Medulla oblongata (tissue), 1 donor: ENCODE measurements around the gene TMEM214.
A peak's percentile ranks its signal among the peaks of the same experiment; 100 is the strongest.
"Not testable (repeated sequence)": the region's sequence is repeated elsewhere in the genome, so short reads cannot be mapped to it uniquely, and the experiment has no call there.

ENCODE experiments used
- DNase-seq: peaks from one replicate; pipeline ENCODE4 v3.0.0-alpha.2; 2015; ENCODE audit errors: extremely low spot score

The TMEM214 gene

DNA sequence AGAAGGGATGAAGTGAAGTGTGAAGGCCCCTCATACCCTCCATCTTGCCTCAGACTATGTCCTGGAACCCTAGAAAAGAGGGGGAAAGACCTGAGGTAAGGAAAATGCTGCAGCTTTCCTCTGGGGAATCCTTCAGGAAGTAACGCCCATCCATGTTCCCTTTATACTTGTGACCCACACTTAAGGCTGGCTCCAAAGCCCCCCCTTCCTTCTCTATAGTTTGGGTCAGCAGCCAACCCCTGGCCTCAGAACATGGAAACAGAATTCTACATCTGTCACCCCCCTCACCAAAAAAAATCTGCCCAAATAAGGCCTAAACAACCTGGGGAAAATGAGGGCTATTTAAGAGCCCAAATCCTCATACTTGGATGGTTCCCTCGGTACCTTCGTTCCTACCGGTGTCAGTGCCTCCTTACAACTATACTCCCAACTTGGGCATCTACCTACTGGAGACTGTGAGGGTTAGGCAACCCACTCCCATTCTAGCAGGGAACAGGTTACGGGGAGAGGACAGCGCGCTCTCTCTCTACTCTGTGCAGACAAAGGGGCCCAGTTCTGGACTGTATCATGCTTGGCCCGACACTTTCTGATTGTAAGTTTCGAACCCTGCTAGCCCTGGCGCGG is 38.0 kb downstream of the TMEM214 start:
- no peak for DNase-seq

DNA sequence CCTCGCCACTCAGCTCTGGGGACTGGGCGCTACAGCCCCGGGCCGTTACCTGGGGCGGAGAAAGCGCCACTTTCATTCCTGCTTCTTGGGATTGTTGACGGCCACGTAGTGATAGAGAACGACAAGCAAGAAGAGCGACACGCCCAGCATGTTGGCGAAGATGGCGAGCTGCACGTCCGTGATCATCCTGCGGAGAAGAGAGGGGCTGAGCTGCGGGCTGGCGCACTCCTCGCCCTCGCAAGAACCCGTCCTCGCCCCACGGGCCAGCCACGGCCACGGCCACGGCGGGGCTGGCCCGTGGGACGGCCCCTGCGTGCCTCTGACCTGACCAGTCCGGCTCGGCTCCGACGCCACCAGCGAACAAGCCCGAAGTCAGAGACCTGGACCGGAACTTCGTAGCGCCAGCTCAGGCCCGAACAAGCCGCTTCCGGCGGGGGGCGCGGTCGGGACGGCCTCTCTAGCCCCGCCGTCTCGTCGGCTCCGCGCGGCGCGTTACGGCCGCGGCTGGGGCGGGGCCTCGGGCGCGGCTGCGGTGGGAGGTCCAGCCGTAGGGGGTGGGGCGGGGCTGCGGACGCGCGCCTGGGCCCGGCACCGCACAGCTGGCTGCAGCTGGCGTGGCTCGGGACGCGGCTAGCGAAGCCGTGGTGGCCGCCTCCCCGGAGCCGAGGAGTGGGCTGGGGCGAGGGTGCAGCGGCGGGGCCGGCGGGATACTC is 38.7 kb downstream of the TMEM214 start, which contains the start of gene OST4:
TSS of gene OST4 (minus strand) at position 378 of the 713 bp plus-strand sequence.
- peak; percentile 97 for DNase-seq

DNA sequence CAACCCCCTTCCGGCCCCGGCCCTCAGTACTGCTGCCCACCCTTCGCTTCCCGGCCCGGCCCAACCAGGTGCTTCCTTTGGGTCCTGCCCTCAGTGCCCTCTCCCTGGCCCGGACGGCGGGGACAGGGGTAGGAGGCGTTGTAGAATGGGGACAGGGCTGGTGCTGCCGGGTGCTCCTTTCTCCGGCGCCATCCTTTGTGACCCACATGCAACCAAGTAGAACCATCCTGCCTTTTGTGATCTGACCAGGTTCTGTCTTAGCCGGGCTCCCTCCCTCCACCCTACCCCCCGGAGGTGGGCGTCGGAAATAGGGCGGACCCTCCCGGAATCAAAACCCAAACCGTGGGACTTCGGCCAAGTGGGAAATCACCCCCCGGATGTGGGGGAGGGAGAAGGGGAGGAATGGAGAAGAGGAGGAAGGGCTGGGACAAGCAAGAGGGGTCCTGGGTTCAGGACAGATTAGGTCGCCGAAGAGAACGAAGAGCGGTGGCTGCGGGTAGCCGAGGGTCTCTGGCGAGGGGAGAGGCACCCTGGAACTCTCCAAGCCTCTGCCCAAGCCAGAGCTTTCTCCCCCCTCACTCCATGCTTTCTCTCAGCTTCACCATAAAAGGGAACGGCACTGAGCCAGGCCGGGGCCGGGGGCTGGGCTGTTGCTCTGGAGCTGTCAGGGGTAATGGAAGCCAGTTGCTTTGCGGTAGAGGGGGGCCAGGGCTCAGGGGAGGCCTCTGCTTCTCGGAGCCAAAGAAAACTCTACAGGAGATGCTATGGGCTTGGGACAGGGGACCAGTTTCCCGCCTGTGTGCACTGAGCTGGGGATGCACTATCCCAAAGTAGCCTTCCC is 39.4 kb downstream of the TMEM214 start:
- peak; percentile 58 for DNase-seq

DNA sequence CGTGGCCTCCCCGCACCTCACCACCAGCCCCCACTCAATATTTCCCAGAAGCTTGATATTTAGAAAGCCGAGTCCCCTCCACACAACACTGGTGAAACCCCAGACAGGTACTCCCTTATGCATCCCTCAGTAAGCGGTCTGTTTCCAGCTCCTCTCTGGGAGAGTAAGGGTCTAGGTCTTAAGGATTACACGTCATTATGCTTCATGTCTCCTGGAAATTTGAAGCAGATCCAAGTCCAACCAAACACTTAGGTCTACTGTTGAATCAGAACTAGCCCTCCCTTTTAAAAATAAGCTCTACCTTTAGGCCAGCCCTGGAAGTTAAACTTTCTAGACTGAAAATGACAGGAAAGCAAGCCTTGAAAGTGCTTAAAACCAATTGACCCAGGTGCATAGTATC is 40.2 kb downstream of the TMEM214 start:
- no peak for DNase-seq

DNA sequence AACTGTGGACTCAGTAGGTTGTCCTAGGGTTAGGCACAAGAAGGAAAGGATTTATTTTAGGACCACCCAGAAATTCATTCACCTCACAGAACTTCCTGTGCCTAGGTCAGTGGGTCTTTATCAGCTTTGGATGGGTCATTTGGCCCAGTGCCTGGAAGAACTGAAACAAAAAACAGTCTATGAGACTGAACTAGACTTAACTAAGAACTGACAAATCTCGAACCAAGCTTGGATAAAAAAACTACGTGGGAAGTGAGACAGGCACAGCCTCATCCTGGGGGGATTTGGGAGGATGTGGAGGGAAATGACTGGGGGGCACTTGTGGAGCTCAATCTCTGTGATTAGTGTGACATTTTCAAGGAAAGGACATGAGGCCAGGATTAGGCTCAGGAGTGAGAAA is 41.0 kb downstream of the TMEM214 start:
- no peak for DNase-seq

DNA sequence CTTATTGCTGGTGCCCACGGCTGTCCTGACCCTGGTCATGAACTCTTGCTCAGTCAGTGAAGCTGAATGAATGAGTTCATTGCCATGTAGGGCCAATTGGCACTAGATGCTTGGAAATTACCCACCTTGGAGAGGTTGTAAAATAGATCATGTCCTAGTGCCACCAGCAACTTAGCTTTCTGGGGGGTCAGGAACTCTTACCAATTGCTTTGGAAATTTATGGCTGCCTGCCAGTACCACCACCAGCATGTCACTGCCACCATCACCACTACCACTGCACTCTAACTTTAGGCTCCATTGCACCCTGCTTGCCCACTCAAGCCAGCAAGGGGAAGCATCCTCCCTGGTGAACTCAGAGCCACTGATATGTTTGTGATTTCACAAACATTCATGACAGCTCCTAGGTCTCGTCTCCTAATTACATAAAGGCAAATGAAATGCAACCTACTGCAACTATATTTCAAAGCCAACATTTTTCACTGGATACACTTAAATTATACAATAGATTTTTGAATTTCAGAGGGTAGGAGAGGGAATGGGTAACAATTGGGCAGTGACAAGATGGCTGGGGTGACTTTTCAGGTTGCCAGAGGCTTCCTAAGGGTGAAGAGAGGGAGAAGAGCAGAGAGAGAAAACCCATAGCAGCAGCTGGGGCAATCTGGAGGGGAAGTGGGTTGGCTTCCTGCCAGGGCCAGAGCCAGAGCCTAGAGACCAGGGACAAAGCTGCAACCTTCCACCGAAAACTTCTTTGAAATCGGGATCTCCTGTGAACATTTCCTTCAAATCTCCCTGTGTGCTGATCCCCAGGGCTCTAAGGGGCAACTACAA is 42.2 kb downstream of the TMEM214 start:
- peak; percentile 41 for DNase-seq

DNA sequence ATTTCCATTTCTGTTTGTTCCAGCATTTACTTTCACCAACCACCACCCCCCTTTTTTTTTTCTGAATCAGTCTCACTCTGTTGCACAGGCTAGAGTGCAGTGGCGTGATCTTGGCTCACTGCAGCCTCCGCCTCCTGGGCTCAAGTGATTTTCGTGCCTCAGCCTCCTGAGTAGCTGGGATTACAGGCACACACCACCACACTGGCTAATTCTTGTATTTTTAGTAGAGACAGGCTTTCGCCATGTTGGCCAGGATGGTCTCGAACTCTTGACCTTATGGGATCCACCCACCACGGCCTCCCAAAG is 42.8 kb downstream of the TMEM214 start:
- DNase-seq, result not testable (repeated sequence)

DNA sequence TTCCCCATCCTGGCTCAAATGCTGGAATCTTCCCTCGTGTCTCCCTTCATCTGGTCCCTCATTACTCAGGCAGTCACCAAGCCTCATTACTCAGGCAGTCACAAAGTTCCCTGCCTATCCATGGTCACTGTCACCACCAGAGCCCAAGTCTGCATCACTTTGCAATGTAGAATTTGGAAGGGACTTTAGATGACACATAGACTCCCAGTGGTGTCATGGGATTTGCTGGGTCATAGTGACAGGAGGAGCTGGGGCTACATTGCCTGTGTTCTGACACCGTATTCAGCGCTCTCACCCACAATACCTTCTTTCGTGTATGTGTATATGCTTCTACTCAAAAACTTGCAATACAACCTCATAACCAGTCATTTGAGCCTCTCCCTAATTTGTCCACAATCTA is 43.6 kb downstream of the TMEM214 start:
- DNase-seq, result peak; percentile 16

DNA sequence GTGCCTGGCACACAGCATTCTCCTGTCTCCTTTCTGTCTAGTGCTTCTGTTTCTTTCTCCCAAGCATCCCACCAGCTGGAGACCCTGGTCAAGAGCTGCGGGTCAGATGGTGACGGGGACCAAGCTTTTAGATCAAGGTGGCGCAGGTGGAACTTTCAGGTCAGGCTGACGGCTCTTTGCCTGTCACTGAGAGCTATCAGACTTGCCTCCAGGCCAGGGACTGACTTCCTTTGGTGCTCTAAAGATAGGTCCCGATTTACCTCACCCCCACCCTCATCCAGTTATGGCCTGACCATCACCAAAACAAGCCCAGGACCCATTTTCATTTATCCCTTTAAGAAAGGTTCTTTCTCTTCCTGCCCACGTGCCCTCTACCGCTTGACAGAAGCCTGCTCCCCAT is 44.5 kb downstream of the TMEM214 start:
- DNase-seq, result no peak

DNA sequence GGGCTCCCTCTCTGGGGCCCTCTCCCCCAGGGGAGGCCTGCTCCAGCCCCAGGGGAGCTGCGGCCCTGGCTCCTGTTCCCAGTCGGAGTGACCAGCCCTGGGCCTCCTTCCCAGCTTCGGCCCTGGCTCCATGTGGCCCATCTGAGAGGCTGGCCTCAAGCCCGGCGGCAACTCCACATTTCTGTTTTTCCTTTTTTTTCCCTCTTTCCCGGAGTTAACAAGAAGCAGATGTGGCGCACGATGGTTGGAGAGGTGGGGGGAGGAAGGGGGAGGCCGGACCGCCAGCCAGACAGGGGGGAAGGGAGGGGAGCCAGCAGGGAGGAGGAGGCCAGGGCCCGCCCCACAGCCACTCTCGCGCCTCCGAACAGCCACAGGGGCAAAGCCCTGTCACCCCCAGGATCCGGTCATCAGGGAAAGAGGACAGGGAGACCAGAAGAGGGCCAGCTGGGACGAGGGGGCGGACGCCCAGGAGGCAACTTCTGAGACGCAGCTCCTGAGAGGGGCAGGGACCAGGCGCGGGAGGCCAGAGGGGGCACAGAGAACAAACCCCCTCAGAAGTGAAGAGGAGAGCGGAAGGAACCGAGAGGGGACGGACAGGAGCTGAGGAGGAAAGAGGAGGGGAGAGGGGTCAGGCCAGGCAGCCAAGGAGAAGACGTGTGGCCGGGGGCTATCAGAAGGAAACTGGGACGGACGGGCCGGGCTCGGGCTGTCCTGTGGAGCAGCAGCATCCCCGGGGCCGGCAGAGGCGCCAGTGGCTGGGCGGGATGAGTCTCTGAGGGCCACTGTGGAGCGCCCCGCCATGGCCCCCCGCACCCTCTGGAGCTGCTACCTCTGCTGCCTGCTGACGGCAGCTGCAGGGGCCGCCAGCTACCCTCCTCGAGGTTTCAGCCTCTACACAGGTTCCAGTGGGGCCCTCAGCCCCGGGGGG is 45.8 kb downstream of the TMEM214 start, which contains the start of gene EMILIN1:
TSS of gene EMILIN1 (plus strand) at position 349 of the 928 bp plus-strand sequence. CDS start at position 800, 451 bp downstream.
- DNase-seq, result peak; percentile 84

DNA sequence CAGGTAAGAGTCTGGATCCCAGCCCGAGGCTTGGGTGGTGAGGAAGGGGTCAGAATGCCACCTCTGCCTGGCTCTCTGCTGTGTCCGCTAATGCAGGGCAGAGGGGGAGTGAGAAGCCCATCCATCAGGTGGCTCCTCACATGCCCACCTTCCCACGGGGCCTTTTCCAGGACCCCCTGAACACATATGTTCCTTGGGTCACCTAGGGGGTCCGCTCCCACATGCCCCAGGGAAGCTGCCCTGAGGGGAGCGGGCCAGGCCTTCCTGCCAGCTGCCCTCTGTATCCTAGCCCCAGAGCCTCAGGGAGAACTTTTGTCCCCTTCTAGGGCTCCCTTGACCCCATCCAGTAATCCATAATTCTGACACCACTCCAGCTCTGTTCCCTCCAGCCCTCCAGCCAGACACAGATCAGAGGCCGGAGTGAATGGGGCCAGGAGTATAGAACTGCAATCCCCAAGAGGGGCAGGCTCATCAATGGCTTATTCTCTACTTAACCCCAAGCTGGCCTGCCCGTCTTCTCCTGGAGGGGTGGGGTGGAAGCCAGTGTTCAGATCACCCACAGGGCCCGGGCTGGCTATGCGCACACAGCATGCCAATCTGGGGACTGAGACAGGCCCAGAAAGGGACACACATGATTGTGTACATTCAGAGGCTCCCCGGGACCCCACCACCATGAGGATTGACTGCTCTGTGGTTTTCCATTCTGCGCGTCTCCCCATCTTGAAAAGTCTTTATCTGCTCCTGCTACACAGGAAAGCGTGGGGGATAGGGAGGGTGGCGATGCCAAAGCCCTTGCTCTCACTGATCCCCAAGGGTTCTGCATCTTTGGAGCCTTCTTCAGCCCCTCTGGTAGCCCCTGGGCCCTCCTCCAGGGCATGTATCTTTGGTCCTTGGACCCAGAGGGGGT is 46.7 kb downstream of the TMEM214 start:
- no peak for DNase-seq

DNA sequence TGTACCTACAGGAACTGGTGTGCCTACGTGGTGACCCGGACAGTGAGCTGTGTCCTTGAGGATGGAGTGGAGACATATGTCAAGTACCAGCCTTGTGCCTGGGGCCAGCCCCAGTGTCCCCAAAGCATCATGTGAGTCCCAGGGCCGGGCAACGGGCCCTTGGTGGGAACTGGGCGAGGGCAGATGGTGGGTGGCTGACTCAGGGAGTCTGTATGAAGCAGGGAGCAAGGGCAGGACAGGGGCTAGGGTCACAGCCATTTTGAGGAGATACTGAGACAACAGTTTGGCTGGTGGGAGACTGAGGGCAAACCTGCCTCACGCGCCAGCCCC is 47.3 kb downstream of the TMEM214 start:
- no peak for DNase-seq

DNA sequence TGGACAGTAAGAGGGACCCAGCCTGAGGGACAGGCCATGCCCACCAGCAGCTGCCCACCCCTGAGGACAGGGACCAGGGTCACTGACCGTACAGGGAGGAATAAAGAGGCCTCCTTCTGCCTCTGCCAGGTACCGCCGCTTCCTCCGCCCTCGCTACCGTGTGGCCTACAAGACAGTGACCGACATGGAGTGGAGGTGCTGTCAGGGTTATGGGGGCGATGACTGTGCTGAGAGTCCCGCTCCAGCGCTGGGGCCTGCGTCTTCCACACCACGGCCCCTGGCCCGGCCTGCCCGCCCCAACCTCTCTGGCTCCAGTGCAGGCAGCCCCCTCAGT is 47.8 kb downstream of the TMEM214 start:
- DNase-seq, result no peak

DNA sequence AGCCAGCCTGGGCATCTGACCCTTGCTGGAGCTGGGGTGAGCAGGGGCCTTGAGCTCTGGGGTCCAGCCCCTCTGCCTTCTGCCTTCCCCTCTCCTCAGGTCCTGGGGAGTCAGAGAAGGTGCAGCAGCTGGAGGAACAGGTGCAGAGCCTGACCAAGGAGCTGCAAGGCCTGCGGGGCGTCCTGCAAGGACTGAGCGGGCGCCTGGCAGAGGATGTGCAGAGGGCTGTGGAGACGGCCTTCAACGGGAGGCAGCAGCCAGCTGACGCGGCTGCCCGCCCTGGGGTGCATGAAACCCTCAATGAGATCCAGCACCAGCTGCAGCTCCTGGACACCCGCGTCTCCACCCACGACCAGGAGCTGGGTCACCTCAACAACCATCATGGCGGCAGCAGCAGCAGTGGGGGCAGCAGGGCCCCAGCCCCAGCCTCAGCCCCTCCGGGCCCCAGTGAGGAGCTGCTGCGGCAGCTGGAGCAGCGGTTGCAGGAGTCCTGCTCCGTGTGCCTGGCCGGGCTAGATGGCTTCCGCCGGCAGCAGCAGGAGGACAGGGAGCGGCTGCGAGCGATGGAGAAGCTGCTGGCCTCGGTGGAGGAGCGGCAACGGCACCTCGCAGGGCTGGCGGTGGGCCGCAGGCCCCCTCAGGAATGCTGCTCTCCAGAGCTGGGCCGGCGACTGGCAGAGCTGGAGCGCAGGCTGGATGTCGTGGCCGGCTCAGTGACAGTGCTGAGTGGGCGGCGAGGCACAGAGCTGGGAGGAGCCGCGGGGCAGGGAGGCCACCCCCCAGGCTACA is 49.4 kb downstream of the TMEM214 start:
- DNase-seq, result no peak

DNA sequence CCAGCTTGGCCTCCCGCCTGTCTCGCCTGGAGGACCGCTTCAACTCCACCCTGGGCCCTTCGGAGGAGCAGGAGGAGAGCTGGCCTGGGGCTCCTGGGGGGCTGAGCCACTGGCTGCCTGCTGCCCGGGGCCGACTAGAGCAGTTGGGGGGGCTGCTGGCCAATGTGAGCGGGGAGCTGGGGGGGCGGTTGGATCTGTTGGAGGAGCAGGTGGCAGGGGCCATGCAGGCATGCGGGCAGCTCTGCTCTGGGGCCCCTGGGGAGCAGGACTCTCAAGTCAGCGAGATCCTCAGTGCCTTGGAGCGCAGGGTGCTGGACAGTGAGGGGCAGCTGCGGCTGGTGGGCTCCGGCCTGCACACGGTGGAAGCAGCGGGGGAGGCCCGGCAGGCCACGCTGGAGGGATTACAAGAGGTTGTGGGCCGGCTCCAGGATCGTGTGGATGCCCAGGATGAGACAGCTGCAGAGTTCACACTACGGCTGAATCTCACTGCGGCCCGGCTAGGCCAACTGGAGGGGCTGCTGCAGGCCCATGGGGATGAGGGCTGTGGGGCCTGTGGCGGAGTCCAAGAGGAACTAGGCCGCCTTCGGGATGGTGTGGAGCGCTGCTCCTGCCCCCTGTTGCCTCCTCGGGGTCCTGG is 50.1 kb downstream of the TMEM214 start:
- no peak for DNase-seq

DNA sequence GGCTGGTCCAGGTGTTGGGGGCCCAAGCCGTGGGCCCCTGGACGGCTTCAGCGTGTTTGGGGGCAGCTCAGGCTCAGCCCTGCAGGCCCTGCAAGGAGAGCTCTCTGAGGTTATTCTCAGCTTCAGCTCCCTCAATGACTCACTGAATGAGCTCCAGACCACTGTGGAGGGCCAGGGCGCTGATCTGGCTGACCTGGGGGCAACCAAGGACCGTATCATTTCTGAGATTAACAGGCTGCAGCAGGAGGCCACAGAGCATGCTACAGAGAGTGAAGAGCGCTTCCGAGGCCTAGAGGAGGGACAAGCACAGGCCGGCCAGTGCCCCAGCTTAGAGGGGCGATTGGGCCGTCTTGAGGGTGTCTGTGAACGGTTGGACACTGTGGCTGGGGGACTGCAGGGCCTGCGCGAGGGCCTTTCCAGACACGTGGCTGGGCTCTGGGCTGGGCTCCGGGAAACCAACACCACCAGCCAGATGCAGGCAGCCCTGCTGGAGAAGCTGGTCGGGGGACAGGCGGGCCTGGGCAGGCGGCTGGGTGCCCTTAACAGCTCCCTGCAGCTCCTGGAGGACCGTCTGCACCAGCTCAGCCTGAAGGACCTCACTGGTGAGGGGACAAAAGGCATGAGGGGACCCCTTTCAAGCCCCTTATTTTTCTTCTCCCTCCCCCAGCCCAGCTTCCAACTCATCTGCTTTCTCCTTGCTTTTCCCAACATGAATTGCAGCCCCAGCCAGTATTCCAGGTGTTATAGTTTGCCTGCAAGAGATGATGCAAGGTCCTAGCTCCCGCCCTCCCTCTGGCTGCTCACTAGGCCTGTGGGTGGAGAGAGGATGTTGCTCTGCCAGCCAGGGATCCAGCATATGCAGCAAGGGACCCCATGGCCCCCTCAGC is 50.9 kb downstream of the TMEM214 start:
- DNase-seq, result no peak

DNA sequence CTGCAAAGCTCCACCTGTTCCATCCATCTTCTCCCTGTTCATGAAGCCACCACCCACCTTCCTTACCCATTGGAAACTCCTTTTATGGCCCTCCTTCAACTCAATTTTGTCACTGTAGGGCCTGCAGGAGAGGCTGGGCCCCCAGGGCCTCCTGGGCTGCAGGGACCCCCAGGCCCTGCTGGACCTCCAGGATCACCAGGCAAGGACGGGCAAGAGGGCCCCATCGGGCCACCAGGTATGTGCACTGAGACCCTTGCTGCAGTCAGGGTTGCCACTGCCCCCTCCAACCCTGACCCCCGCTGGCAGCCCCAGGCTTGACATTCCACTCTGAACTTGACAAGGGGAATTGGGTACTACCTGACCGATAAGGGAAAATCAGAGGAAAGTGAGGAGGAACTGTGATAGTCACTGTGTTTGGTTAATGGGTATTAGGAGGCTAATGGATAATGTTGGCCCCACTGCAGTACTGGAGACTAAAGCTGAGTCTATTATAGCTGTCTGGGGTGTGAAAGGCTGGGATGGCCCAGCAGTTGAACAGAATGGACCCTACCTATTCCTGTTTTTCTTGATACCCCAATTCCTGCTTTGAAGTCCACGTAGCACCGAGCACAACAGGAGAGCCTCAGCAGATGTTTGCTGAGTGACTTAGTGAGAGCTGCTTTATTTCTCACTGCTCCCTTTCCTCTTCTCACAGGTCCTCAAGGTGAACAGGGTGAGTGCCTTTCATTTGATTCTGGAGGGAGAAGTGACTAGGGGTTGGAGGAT is 51.7 kb downstream of the TMEM214 start:
- no peak for DNase-seq
